ENCODE results near the gene KNCN. TPM values are rescaled to one million over a fixed set of nuclear protein-coding genes. Genes with fewer than 3 reads are reported as not detected.
A peak's percentile ranks its signal among the peaks of the same experiment; 100 is the strongest.

KNCN gene
- polyA plus RNA-seq, 3 donors, result not detected

DNA sequence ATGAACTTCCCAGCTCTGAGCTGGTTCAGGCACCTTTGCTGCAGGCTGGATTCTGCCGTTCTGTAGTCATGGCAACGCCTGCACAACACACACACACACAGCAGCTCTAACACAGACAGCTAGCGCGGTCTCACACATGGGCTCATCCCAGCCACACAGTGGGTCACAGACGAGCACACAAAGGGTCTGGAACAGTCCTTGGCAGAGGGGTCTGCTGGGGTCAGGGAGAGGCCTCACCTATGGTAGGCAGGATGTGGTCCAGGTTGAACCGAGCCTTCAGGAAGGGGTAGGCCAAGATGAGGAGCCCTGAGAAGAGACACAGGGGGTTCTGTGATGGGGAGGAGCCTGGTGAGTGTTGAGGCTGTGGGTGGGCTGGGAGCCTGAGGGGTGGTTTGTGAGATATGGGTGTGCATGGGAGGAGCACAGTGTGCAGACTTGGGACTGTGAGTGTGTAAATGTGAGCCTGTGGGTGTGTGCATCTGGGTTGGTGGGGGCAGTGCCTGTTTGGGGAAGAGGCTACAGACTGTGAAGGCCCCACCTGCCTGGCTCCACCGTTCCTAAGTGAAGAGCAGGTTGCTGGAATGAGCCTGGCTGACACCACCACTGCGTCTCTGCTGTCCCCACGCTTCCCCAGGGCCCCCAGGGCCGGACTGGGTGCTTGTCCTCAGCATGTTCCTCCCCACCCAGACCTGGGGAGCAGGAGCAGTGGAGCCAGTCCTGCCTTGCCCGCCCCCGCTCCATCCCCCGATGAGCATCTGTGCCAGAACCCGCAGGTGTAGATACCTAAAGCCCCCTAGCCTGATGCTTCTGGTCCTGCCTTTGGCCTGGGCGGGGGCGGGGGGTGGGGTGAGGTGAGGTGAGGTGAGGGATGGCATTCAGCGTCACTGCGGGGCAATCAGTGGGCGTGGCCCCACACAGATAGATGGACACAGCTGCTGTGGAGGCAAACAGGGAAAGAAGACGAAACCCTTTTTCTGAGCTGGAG lies 1.5 kb downstream of the KNCN start:
- DNase-seq (ENCODE audit: extremely low read depth in 1 of 11, low read depth in 9 of 11, low spot score in 4 of 11), result peak in 1 of 11 donors; percentile 57

DNA sequence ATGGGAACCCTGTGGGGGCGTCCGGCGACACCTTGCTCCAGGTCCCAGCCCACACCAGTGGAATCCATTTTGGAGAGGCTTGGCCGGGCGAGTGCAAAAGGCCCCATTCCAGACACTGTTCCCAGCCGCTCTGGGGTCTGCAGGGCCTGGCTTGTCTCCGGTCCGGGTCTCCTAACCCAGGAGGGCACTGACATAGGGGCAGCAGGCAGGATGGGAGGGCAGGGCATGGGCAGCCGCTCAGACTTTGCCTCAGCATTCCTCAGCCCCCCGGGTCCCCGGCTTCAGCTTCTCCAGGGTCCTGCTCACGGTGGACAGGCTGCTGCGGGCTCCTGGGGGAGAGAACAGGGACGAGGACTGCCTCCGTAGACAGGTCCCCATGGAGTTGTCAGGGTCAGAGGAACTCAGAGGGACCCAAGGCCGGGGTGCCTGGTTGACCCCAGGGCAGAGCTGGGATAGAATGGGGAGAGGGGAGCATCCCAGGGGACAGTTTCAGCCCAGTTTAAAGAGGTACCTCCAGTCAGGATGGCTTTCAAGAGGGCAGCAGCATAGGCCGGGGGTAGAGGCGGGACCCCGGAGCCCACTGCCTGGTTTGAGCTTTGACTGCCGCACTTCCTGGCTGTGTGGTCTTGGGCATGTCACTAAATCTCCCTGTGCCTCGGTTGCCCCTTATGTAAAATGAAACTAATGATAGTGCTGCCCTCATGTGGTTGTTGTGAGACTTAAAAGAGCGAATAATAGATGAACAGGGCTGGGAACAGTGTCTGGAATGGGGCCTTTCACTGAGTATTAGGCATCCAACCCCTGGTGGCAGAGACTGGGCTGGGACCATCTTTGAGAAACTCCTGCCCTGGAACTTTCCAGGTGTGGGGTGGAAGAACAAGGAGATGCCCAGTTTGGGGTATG lies 3.7 kb downstream of the KNCN start:
- DNase-seq (ENCODE audit: extremely low read depth in 1 of 11, low read depth in 9 of 11, low spot score in 4 of 11), result no peak

- DNase-seq (ENCODE audit: extremely low read depth in 1 of 11, low read depth in 9 of 11, low spot score in 4 of 11), result no peak
These were observed 5.2 kb downstream of the KNCN start for GRCh38 chr1:46546210-46546609.

DNA sequence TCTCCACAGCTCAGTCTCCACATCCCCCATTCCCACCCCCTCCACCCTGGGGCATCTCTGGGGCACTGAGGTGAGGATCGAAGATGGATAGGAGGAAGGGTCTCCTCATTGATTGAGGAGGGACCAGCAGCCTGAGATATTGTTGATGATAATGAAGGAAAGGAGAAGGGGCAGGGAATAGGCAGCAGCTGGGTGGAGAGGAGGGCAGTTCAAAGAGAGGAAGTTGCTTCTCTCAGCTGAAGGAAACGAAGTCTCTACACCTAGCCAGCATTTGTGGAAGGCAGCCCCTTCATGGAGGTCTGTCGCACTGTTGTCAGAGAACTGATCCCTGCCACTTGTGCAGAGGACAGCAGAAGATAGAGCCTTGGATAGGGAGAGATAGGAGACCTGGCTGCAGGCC lies 5.7 kb downstream of the KNCN start:
- no peak for DNase-seq (ENCODE audit: extremely low read depth in 1 of 11, low read depth in 9 of 11, low spot score in 4 of 11)

DNA sequence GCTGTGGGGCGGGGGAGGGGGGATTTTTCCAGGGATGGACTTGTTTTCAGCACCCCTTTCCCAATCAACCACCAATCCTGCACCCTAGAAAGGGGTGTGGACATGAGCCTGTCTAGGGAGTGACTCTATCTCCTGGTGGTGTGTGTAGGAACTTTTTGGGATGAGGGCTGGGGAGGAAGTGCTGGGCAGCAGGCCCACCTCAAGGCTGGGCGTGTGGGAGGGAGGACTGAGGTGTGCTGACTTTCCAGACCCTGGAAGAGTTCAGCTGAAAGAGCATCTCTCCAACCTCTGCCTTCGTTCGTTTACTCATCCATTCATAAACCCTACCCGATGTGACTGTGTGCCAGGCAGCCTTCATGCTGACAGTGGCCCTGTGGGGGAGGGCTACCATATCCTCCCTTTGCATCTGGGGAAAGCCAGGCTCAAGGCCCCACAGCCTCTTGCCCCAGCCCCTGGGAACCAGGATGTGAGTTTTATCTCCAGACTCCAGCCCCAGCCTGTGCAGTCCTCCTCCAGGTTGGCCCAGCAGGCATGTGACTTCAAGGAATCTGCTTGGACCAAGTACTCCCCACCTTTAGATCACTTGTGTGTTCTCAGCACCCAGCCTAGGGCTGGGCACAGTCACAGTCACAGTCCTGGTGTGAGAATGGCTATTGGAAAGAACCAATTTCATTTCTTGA lies 6.7 kb downstream of the KNCN start:
- DNase-seq (ENCODE audit: extremely low read depth in 1 of 11, low read depth in 9 of 11, low spot score in 4 of 11), result no peak

- no peak for DNase-seq (ENCODE audit: extremely low read depth in 1 of 11, low read depth in 9 of 11, low spot score in 4 of 11)
These were observed 7.5 kb downstream of the KNCN start for GRCh38 chr1:46543761-46544560.

GRCh38 chr1:46543382-46543760 lies 8.1 kb downstream of the KNCN start:
- DNase-seq (ENCODE audit: extremely low read depth in 1 of 11, low read depth in 9 of 11, low spot score in 4 of 11), result no peak

DNA sequence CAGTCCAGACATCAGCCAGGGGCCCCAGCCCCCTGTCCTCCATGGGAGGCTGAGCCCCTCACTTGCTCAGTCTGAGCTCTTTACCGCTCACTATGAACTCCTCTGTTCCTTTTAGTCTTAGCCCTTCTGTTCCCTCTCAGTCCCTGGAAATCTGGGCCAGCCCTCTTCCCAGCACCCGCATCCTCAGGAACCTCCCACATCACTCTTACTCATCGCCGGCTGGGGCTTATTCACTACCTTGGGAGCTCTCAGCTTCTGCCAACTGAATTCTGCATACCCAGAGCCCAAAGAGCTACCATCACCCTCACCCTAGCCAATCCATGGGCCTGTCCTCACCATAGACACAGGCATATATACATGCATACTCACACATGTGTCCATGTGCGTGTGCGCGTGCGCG lies 11.5 kb downstream of the KNCN start:
- DNase-seq (ENCODE audit: extremely low read depth in 1 of 11, low read depth in 9 of 11, low spot score in 4 of 11), result no peak

DNA sequence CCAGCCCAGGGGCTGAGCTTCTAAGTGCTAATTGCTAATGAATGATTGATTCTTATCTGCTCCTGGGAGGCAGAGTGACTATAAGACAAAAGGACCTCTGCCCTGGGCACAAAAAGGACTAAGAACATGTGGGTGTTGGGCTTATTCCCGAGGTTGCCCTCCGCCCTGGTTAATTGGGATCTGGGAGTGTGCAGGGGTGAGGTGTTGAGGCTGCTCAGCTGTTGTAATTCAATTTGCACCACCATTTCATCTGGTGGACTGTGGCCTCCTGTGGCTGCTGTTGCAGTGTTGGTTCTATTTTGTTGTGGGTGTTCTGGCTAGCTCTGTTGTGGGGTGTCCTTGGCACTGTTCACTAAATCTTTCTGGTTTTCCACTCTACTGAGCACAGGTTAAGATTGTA lies 13.3 kb downstream of the KNCN start:
- no peak for DNase-seq (ENCODE audit: extremely low read depth in 1 of 11, low read depth in 9 of 11, low spot score in 4 of 11)

DNA sequence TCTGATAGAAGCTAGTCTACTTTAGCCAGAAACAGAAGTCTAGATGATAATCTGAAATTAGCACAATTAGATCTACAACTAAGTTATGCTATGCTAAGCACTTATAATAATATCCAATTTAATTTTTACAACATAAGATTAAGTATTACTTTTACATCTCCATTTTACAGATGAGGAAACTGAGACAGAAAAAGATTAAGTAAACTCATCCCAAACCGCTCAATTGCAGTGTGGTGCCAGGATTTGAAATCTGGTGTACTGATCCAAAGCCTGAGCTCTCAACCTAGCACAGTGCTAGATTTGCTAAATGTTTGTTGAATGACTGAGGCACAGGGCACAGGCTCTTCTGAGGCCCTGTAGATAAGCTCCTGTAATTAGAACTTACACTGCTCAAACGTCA lies 13.8 kb downstream of the KNCN start:
- no peak for DNase-seq (ENCODE audit: extremely low read depth in 1 of 11, low read depth in 9 of 11, low spot score in 4 of 11)

GRCh38 chr1:46536527-46536926 lies 14.9 kb downstream of the KNCN start:
- DNase-seq (ENCODE audit: extremely low read depth in 1 of 11, low read depth in 9 of 11, low spot score in 4 of 11), result no peak

DNA sequence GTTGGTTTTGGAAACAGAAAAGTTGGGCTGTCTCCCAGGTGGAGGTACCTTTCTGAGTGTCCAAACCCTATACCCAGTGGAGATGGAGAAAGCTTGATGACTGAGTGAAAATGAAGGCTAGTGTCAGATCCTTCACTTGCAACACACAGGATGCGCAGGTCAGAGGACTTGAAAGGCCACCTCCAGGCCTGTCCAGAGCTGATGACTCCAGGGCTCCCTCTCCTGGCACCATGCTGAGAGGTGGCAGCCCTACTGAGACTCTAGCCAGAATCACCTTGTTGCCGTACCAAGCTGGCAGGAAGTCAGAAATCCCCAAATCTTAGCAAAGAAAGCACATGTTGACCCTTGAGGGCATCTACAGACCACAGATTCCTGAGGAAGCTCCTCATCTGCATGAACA lies 16.4 kb downstream of the KNCN start:
- no peak for DNase-seq (ENCODE audit: extremely low read depth in 1 of 11, low read depth in 9 of 11, low spot score in 4 of 11)

DNA sequence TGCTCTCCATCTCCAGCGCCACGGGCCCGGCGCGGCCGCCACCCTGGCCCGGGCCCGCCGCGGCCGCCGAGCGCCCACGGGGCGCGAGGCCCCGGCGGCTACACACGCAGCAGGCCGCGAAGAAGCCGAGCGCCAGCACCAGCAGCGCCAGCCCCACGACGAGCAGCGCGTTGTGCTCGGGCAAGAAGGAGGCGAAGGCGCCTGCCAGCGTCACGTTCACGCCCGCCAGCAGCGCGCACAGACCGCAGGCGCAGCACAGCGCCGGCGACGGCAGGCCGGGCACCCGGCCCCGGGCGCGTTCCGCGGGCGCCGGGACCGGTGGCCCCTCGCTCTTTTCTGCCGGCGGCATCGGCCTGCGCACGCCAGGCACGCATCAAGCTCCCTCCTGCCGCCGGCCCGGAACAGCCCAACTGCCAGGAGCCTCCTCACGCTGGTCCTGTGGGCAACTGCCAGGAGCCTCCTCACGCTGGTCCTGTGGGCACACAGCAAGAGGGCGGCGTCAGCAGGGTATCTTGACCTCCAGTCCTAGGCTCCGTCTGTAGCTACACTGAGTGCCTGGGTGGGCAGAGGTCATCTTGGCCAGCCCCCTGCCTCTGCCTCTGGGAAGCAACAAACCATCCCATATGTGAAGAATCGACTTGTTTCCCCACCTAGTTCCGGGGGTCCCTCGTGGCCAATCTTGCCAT lies 18.1 kb downstream of the KNCN start:
- DNase-seq (ENCODE audit: extremely low read depth in 1 of 11, low read depth in 9 of 11, low spot score in 4 of 11), result no peak

GRCh38 chr1:46532498-46533178 lies 18.8 kb downstream of the KNCN start:
- DNase-seq (ENCODE audit: extremely low read depth in 1 of 11, low read depth in 9 of 11, low spot score in 4 of 11), result peak in 2 of 11 donors; percentile 62 to 67

DNA sequence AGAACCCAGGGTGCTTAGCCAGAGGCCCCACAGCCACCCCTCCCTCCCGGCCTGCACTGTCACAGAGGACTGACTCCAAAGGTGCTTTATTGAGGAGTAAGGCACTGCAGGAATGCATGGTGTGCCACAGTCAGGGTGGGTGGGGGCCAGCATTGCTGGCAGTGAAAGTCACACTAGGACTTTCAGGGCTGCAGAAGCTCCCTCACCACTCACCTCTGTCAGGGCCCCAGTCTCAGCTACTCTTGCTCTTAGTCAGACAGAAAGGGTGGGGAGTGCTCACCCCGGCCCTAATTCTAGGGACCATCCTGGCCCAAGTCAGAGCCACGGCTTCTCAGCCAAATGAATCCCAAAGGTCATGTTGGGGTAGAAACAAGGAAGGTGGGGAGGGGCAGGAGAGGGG lies 19.4 kb downstream of the KNCN start:
- DNase-seq (ENCODE audit: extremely low read depth in 1 of 11, low read depth in 9 of 11, low spot score in 4 of 11), result no peak

GRCh38 chr1:46530791-46531409 lies 20.5 kb downstream of the KNCN start:
- no peak for DNase-seq (ENCODE audit: extremely low read depth in 1 of 11, low read depth in 9 of 11, low spot score in 4 of 11)

DNA sequence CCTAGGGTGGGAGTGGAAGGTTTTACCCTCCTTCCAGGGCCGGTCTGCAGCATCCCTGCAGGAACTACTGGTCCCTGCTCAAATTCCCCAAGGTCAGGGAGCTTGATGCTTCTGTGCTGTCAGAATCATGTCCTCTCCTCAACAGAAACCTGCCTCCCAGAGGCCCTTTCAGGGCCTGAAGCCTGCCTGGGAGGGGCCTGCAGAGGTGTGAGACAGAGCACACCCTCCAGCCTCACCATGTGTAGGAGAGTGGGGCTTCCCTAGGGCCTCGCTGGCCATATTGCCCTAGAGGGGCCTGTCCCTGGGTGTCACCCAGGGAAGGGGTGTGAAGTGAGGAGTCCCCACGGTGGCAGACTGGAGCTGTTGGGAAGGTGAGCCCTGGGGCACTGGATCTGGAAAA lies 21.1 kb downstream of the KNCN start:
- DNase-seq (ENCODE audit: extremely low read depth in 1 of 11, low read depth in 9 of 11, low spot score in 4 of 11), result no peak

Data from renal cortex interstitium (tissue), 11 donors.